Liver (tissue), 9 donors: ENCODE data around the gene IFNAR2. TPM values are rescaled to one million over a fixed set of nuclear protein-coding genes. Genes with fewer than 3 reads are reported as not detected.

Experiments
- DNase-seq: peaks from one replicate; pipeline ENCODE4 v3.0.0-alpha.2; 2017; ENCODE audit warnings: low spot score
- H3K27ac ChIP-seq, 2 donors: one replicate each; pipeline ENCODE4 v1.7.0; 2013; ENCODE audit warnings: inconsistent platforms in 2 of 2, low read length in 2 of 2, control low read depth in 1 of 2, low read depth in 1 of 2, mild to moderate bottlenecking in 1 of 2
- H3K27me3 ChIP-seq, 4 donors: one replicate each; pipeline versions ENCODE4 v1.6.1 to v1.7.0; 2013; ENCODE audit warnings: low read length in 3 of 4, inconsistent platforms in 1 of 4, mild to moderate bottlenecking in 1 of 4, moderate library complexity in 1 of 4; ENCODE audit not compliant: control insufficient read depth in 4 of 4, insufficient read depth in 4 of 4
- H3K36me3 ChIP-seq, 4 donors: one replicate each; pipeline versions ENCODE4 v1.6.1 to v1.7.0; 2013; ENCODE audit warnings: low read length in 3 of 4, mild to moderate bottlenecking in 3 of 4, low read depth in 1 of 4, moderate library complexity in 1 of 4; ENCODE audit not compliant: control insufficient read depth in 4 of 4, insufficient read depth in 3 of 4
- H3K4me1 ChIP-seq, 4 donors: one replicate each; pipeline versions ENCODE4 v1.6.1 to v1.7.0; 2013; ENCODE audit warnings: low read length in 3 of 4, mild to moderate bottlenecking in 3 of 4, moderate library complexity in 1 of 4; ENCODE audit not compliant: control insufficient read depth in 4 of 4, insufficient read depth in 4 of 4
- H3K4me3 ChIP-seq, 3 donors: one replicate each; pipeline versions ENCODE4 v1.6.1 to v1.7.0; 2013; ENCODE audit warnings: low read length in 3 of 3, control low read depth in 1 of 3, low read depth in 1 of 3, mild to moderate bottlenecking in 1 of 3
- H3K9ac ChIP-seq, 2 donors: one replicate each; pipeline ENCODE4 v1.7.0; 2013; ENCODE audit warnings: low read length in 2 of 2, mild to moderate bottlenecking in 2 of 2, moderate library complexity in 2 of 2, control low read depth in 1 of 2, low read depth in 1 of 2
- H3K9me3 ChIP-seq, 4 donors: one replicate each; pipeline versions ENCODE4 v1.6.1 to v1.7.0; 2013; ENCODE audit warnings: low read length in 3 of 4; ENCODE audit not compliant: control insufficient read depth in 4 of 4
- EGR1 ChIP-seq, 2 donors: IDR thresholded peaks; 2 replicates each; pipeline ENCODE4 v1.6.1; 2016 to 2018; ENCODE audit warnings: antibody characterized with exemption in 2 of 2, low read depth in 2 of 2
- FOXA1 ChIP-seq: IDR thresholded peaks from 2 replicates; pipeline ENCODE4 v1.6.1; 2016; ENCODE audit warnings: antibody characterized with exemption
- FOXA2 ChIP-seq: IDR thresholded peaks from 2 replicates; pipeline ENCODE4 v1.6.1; 2016; ENCODE audit warnings: antibody characterized with exemption
- GABPA ChIP-seq, 2 donors: IDR thresholded peaks in 1 of 2; conservative IDR thresholded peaks in 1 of 2; 2 replicates each; pipeline ENCODE4 v1.6.1; 2016; ENCODE audit warnings: antibody characterized with exemption in 2 of 2, mild to moderate bottlenecking in 1 of 2, moderate library complexity in 1 of 2
- HNF4A ChIP-seq, 2 donors: conservative IDR thresholded peaks; 2 replicates each; pipeline ENCODE4 v1.6.1; 2016; ENCODE audit warnings: antibody characterized with exemption in 2 of 2, mild to moderate bottlenecking in 2 of 2
- NR2F2 ChIP-seq: IDR thresholded peaks from 2 replicates; pipeline ENCODE4 v1.6.1; 2016; ENCODE audit warnings: antibody characterized with exemption
- RAD21 ChIP-seq, 2 donors: IDR thresholded peaks; 2 replicates each; pipeline ENCODE4 v1.6.1; 2016; ENCODE audit warnings: antibody characterized with exemption in 2 of 2, mild to moderate bottlenecking in 2 of 2
- RXRA ChIP-seq, 2 donors: IDR thresholded peaks; 2 replicates each; pipeline ENCODE4 v1.6.1; 2017 to 2018; ENCODE audit warnings: antibody characterized with exemption in 2 of 2, mild to moderate bottlenecking in 1 of 2
- TAF1 ChIP-seq: conservative IDR thresholded peaks from 2 replicates; pipeline ENCODE4 v1.6.1; 2016; ENCODE audit warnings: antibody characterized with exemption, mild to moderate bottlenecking
- WGBS: extraction: QIAGEN DNeasy Blood & Tissue Kit; methylation state at CpG from one replicate; pipeline ENCODE4 v1.1.7; 2013; 5-methylcytosine and 5-hydroxymethylcytosine counted together
- polyA plus RNA-seq, 2 donors: library from polyadenylated mRNA; stranded (reverse) in 1 of 2; unstranded in 1 of 2; fragments of 200-250 nt in 1 of 2; fragments of >200 nt in 1 of 2; fragmentation: Nextera tagmentation in 1 of 2; extraction: Ambion mirVana in 1 of 2; gene quantifications; one replicate each; pipeline versions ENCODE4 v1.2.1 to v1.2.3, GENCODE V29; 2013 to 2015
- total RNA-seq, 2 donors: library from RNA; depleted of rRNA; stranded (reverse); fragments of >200 nt; gene quantifications; one replicate each; pipeline ENCODE4 v1.2.3, GENCODE V29; 2014
- TF ChIP-seq, protein P1 (sequence below): fragments of 150-350 bp; IDR thresholded peaks from 2 replicates; pipeline ENCODE4 v1.5.1; 2017; ENCODE audit warnings: improper control_type of control experiment, low read depth, low read length; ENCODE audit not compliant: missing input control
- TF ChIP-seq, protein P2 (sequence below): IDR thresholded peaks from 2 replicates; pipeline ENCODE4 v1.6.1; 2016; ENCODE audit warnings: antibody characterized with exemption, mild to moderate bottlenecking
- TF ChIP-seq, protein P3 (sequence below): IDR thresholded peaks from 2 replicates; pipeline ENCODE4 v1.6.1; 2016; ENCODE audit warnings: antibody characterized with exemption
- donor health status: healthy.
- donor health status: healthy.
- donor health status: healthy.
- donor health status: healthy.
- donor health status: healthy.

The IFNAR2 gene
- total and polyA plus RNA-seq, 4 donors = 12.6 to 17.0 (median 14.6) TPM

DNA sequence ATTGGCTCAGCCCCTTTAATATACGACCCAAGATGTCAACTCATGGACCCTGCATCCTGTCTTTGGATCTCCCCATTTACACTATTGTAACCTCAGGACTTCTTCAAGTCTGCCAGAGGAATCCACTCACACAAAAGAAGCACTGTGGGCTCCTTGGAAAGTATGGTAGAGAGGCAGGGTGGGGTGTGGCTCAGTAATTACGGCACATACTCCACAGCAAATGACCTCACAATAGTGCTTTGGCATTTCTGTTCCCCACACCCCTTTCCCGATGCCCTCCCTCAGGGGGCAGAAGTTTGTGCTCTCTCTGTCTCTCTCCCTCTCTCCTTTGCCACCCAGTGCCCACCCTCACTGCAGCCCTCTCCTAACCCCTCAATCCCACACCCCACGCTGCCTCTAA, 27.8 kb upstream of the IFNAR2 start:
- H3K27ac ChIP-seq = no peak overlapping the region

DNA sequence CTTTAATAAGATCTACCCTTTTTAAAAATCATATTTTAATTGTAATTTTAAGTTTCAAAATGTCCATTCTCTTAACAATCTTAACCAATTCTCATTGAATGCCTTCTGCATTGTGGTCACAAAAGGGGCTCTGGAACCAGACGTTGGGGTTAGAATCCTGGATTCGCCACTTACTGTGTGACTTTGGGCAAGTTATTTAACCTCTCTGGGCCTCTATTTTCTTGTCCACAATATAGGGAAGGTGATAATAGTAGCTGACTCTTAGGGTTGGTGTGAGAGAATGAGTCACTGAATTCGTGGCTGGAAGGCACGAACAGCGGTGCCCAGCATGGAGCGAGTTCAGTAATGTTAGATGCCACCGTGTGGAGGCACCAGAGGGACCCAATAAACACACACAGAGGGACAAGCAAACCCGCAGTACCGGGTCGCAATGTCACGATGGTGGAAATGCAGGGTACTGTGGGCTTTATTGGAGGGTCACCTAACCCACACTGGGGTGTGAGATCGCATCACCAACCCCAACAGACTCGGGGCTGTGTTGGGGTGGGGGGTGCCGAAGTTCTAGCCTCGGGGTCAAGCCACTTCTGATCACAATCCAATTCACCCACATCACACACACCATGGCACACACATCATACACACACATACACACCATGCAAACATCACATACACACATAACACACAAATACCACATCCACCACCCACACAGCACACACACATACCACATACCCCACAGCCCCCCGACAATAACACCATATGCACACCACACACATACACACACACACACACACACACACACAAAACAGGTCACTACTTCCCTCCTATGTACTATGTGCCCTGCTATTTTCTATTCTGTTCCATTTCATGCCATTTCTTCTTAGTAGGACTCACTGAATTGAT, 27.0 kb upstream of the IFNAR2 start:
- peaks cover 15 to 62% (median 54%) of the 10 kb centered on the region in 4 donors for H3K4me1 ChIP-seq

More for the DNA sequence above, 27.8 kb upstream of the IFNAR2 start:
- TF ChIP-seq, protein P1, sequence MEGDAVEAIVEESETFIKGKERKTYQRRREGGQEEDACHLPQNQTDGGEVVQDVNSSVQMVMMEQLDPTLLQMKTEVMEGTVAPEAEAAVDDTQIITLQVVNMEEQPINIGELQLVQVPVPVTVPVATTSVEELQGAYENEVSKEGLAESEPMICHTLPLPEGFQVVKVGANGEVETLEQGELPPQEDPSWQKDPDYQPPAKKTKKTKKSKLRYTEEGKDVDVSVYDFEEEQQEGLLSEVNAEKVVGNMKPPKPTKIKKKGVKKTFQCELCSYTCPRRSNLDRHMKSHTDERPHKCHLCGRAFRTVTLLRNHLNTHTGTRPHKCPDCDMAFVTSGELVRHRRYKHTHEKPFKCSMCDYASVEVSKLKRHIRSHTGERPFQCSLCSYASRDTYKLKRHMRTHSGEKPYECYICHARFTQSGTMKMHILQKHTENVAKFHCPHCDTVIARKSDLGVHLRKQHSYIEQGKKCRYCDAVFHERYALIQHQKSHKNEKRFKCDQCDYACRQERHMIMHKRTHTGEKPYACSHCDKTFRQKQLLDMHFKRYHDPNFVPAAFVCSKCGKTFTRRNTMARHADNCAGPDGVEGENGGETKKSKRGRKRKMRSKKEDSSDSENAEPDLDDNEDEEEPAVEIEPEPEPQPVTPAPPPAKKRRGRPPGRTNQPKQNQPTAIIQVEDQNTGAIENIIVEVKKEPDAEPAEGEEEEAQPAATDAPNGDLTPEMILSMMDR = no peak
- no peak for TF ChIP-seq GABPA (IDR thresholded peaks at IDR 0.05 in 1 of 2, conservative IDR thresholded peaks at IDR 0.05 in 1 of 2)
- TF ChIP-seq, protein P2, sequence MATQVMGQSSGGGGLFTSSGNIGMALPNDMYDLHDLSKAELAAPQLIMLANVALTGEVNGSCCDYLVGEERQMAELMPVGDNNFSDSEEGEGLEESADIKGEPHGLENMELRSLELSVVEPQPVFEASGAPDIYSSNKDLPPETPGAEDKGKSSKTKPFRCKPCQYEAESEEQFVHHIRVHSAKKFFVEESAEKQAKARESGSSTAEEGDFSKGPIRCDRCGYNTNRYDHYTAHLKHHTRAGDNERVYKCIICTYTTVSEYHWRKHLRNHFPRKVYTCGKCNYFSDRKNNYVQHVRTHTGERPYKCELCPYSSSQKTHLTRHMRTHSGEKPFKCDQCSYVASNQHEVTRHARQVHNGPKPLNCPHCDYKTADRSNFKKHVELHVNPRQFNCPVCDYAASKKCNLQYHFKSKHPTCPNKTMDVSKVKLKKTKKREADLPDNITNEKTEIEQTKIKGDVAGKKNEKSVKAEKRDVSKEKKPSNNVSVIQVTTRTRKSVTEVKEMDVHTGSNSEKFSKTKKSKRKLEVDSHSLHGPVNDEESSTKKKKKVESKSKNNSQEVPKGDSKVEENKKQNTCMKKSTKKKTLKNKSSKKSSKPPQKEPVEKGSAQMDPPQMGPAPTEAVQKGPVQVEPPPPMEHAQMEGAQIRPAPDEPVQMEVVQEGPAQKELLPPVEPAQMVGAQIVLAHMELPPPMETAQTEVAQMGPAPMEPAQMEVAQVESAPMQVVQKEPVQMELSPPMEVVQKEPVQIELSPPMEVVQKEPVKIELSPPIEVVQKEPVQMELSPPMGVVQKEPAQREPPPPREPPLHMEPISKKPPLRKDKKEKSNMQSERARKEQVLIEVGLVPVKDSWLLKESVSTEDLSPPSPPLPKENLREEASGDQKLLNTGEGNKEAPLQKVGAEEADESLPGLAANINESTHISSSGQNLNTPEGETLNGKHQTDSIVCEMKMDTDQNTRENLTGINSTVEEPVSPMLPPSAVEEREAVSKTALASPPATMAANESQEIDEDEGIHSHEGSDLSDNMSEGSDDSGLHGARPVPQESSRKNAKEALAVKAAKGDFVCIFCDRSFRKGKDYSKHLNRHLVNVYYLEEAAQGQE = no peak
- TF ChIP-seq HNF4A (conservative IDR thresholded peaks at IDR 0.05) = no peak
- no peak for TF ChIP-seq RAD21 (IDR thresholded peaks at IDR 0.05)
- no peak for TF ChIP-seq FOXA1
- TF ChIP-seq TAF1 = no peak
- no peaks in the 10 kb centered on the region for H3K36me3 ChIP-seq
- no peaks in the 10 kb centered on the region for H3K9me3 ChIP-seq
- no peak overlapping the region for H3K4me3 ChIP-seq
- H3K9ac ChIP-seq = no peak overlapping the region
- H3K27me3 ChIP-seq = no peaks in the 10 kb centered on the region
- peaks cover 11 to 62% (median 55%) of the 10 kb centered on the region in 4 donors for H3K4me1 ChIP-seq
- DNase-seq = peak; percentile 17
- WGBS = 84% methylated on average over 4 of the region's 4 CpGs

More for the DNA sequence above, 27.0 kb upstream of the IFNAR2 start:
- TF ChIP-seq FOXA2 (no peak), EGR1 (IDR thresholded peaks at IDR 0.05; ENCODE audit: low read depth in 2 of 2) (no peak), RXRA (IDR thresholded peaks at IDR 0.05) (no peak), NR2F2 (no peak)
- TF ChIP-seq, protein P1 = peak; percentile 2
- TF ChIP-seq, protein P2 = no peak
- TF ChIP-seq, protein P3, sequence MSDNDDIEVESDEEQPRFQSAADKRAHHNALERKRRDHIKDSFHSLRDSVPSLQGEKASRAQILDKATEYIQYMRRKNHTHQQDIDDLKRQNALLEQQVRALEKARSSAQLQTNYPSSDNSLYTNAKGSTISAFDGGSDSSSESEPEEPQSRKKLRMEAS = no peak
- no peaks in the 10 kb centered on the region for H3K27me3 ChIP-seq
- H3K9me3 ChIP-seq = no peaks in the 10 kb centered on the region
- no peak overlapping the region for H3K4me3 ChIP-seq
- H3K27ac ChIP-seq = peak overlapping the region; percentile 77 to 91
- H3K36me3 ChIP-seq = no peaks in the 10 kb centered on the region
- WGBS = 89% methylated on average over 16 of the region's 16 CpGs
- peak; percentile 13 for DNase-seq
- H3K9ac ChIP-seq = no peak overlapping the region
